Measurements from ENCODE around the gene RBKS. TPM values are rescaled to one million over a fixed set of nuclear protein-coding genes. Genes with fewer than 3 reads are reported as not detected.

RBKS gene
- total RNA-seq, 1 experiment from 2014 or later, result 1.7 TPM

DNA sequence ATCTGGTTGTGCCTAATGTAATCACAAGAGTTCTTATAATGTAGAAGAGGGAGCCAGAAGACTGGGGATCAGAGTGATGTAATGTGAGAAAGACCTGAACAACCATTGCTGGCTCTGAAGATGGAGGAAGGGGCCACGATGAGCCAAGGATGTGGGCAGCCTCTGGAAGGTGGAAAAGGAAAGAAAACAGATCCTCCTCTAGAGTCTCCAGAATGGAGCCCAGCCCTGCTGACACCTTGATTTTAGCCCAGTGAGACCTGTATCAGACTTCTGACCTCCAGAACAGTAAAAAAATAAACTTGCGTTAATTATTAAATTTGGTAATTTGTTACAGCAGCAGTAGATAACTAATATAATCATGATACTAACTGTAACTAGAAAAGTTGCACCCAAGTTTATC lies 3.1 kb downstream of the RBKS start:
- CTCF ChIA-PET, result no interaction called here
- POLR2A ChIA-PET, result no interaction called here

More for the DNA sequence above, 3.1 kb downstream of the RBKS start:
- H3K27ac Mint-ChIP-seq, result no peak overlapping the region
- H3K27me3 Mint-ChIP-seq (ENCODE audit: low read depth), result no peaks in the 10 kb centered on the region
- TF ChIP-seq HMGXB4 (CRISPR knock-in tag; IDR thresholded peaks at IDR 0.05) (no peak), STAT6 (CRISPR knock-in tag; conservative IDR thresholded peaks at IDR 0.05; ENCODE audit: low read depth) (no peak), ZNF317 (CRISPR knock-in tag; IDR thresholded peaks at IDR 0.05; ENCODE audit: borderline replicate concordance, low read depth) (no peak), NR3C1 (CRISPR knock-in tag; conservative IDR thresholded peaks at IDR 0.05; ENCODE audit: low read depth) (no peak), E2F4 (CRISPR knock-in tag; IDR thresholded peaks at IDR 0.05; ENCODE audit: borderline replicate concordance, low read depth) (no peak), MXD4 (CRISPR knock-in tag; IDR thresholded peaks at IDR 0.05; ENCODE audit: borderline replicate concordance) (no peak), GABPB1 (CRISPR knock-in tag; IDR thresholded peaks at IDR 0.05) (no peak), GTF2I (CRISPR knock-in tag; conservative IDR thresholded peaks at IDR 0.05) (no peak), JAZF1 (CRISPR knock-in tag; IDR thresholded peaks at IDR 0.05) (no peak), ARID4B (CRISPR knock-in tag; IDR thresholded peaks at IDR 0.05; ENCODE audit: borderline replicate concordance) (no peak), FOXJ3 (CRISPR knock-in tag; IDR thresholded peaks at IDR 0.05; ENCODE audit: borderline replicate concordance) (no peak), ZNF121 (CRISPR knock-in tag; IDR thresholded peaks at IDR 0.05) (no peak), JUN (CRISPR knock-in tag; IDR thresholded peaks at IDR 0.05) (no peak)
- TF ChIP-seq, protein P1, sequence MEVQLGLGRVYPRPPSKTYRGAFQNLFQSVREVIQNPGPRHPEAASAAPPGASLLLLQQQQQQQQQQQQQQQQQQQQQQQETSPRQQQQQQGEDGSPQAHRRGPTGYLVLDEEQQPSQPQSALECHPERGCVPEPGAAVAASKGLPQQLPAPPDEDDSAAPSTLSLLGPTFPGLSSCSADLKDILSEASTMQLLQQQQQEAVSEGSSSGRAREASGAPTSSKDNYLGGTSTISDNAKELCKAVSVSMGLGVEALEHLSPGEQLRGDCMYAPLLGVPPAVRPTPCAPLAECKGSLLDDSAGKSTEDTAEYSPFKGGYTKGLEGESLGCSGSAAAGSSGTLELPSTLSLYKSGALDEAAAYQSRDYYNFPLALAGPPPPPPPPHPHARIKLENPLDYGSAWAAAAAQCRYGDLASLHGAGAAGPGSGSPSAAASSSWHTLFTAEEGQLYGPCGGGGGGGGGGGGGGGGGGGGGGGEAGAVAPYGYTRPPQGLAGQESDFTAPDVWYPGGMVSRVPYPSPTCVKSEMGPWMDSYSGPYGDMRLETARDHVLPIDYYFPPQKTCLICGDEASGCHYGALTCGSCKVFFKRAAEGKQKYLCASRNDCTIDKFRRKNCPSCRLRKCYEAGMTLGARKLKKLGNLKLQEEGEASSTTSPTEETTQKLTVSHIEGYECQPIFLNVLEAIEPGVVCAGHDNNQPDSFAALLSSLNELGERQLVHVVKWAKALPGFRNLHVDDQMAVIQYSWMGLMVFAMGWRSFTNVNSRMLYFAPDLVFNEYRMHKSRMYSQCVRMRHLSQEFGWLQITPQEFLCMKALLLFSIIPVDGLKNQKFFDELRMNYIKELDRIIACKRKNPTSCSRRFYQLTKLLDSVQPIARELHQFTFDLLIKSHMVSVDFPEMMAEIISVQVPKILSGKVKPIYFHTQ (CRISPR knock-in tag; IDR thresholded peaks at IDR 0.05), result no peak
- TF ChIP-seq, protein P2, sequence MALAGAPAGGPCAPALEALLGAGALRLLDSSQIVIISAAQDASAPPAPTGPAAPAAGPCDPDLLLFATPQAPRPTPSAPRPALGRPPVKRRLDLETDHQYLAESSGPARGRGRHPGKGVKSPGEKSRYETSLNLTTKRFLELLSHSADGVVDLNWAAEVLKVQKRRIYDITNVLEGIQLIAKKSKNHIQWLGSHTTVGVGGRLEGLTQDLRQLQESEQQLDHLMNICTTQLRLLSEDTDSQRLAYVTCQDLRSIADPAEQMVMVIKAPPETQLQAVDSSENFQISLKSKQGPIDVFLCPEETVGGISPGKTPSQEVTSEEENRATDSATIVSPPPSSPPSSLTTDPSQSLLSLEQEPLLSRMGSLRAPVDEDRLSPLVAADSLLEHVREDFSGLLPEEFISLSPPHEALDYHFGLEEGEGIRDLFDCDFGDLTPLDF (CRISPR knock-in tag; IDR thresholded peaks at IDR 0.05), result no peak
- H3K9me3 Mint-ChIP-seq, result peaks cover 6% of the 10 kb centered on the region
- ATAC-seq, result no peak
- peaks cover 8% of the 10 kb centered on the region for H3K4me1 Mint-ChIP-seq
- no peak overlapping the region for H3K4me3 Mint-ChIP-seq
- H3K36me3 Mint-ChIP-seq, result no peaks in the 10 kb centered on the region
- no peak for DNase-seq (ENCODE audit: low spot score)

Data from WTC11 (cell line).